Brain pericyte (primary cell): Measurements from ENCODE around the gene MCUR1.
"Not testable (repeated sequence)": the region's sequence is repeated elsewhere in the genome, so short reads cannot be mapped to it uniquely, and the experiment has no call there.

Experiments
- DNase-seq: peaks from one replicate; pipeline ENCODE4 v3.0.0-alpha.2; 2012; ENCODE audit warnings: low read depth, low spot score

MCUR1 gene

GRCh38 chr6:13776602-13777001 lies 37.8 kb downstream of the MCUR1 start:
- DNase-seq = no peak

GRCh38 chr6:13775466-13775865 lies 38.9 kb downstream of the MCUR1 start:
- not testable (repeated sequence) for DNase-seq

GRCh38 chr6:13772358-13773030 lies 41.9 kb downstream of the MCUR1 start:
- DNase-seq = not testable (repeated sequence)

- no peak for DNase-seq
These were observed 44.7 kb downstream of the MCUR1 start for GRCh38 chr6:13769655-13770053.

GRCh38 chr6:13769034-13769654 lies 45.2 kb downstream of the MCUR1 start:
- DNase-seq = no peak

GRCh38 chr6:13767121-13767808 lies 47.1 kb downstream of the MCUR1 start:
- no peak for DNase-seq

GRCh38 chr6:13766201-13766634 lies 48.1 kb downstream of the MCUR1 start:
- no peak for DNase-seq

GRCh38 chr6:13765570-13765969 lies 48.8 kb downstream of the MCUR1 start:
- DNase-seq = no peak

- no peak for DNase-seq
These were observed 49.4 kb downstream of the MCUR1 start for GRCh38 chr6:13764996-13765395.

GRCh38 chr6:13763740-13764381 lies 50.5 kb downstream of the MCUR1 start:
- no peak for DNase-seq

GRCh38 chr6:13762611-13763441 lies 51.5 kb downstream of the MCUR1 start:
- DNase-seq = no peak

GRCh38 chr6:13761361-13762036 lies 52.9 kb downstream of the MCUR1 start:
- DNase-seq = no peak

- no peak for DNase-seq
These were observed 53.8 kb downstream of the MCUR1 start for GRCh38 chr6:13760307-13761304.

GRCh38 chr6:13759025-13759424 lies 55.3 kb downstream of the MCUR1 start:
- DNase-seq = no peak

- no peak for DNase-seq
These were observed 59.7 kb downstream of the MCUR1 start for GRCh38 chr6:13754644-13755043.

- DNase-seq = no peak
These were observed 70.6 kb downstream of the MCUR1 start for GRCh38 chr6:13743736-13744127.

- DNase-seq = no peak
These were observed 71.2 kb downstream of the MCUR1 start for GRCh38 chr6:13742961-13743735.

GRCh38 chr6:13741365-13741764 lies 73.0 kb downstream of the MCUR1 start:
- no peak for DNase-seq
